Frontal cortex (tissue), 4 donors: ENCODE measurements around the gene CLIP1. TPM values are rescaled to one million over a fixed set of nuclear protein-coding genes. Genes with fewer than 3 reads are reported as not detected.

ENCODE experiments used
- DNase-seq, 2 donors: peaks; one replicate each; pipeline ENCODE4 v3.0.0; 2012; ENCODE audit warnings: low spot score in 2 of 2
- FAIRE-seq: peaks from 2 replicates; lab custom pipeline; 2012; peaks lifted over from hg19 to GRCh38; lab: Jason Lieb, UNC
- total RNA-seq: library from RNA; depleted of rRNA; stranded (reverse); fragments of >200 nt; gene quantifications from one replicate; pipeline ENCODE4 v1.2.3, GENCODE V29; 2014
- donor health status: control.
- donor health status: control.
- donor health status: control.

Gene CLIP1
- total RNA-seq, 1 donor from 2014 or later = 72.2 TPM

GRCh38 chr12:122225683-122226365, 196.6 kb downstream of the CLIP1 start, which contains the start of gene DIABLO:
Gene DIABLO (minus strand): TSS chr12:122226052. CDS start chr12:122226014, 38 bp downstream.
- peak; percentile 96 for DNase-seq
- peak; percentile 97 for FAIRE-seq

Other genes with a start within 250 kb of the CLIP1 start
- not detected for gene IL31, start 248.4 kb downstream of the CLIP1 start, total RNA-seq
- gene LRRC43, start 239.5 kb downstream of the CLIP1 start, total RNA-seq = 2.0 TPM
- 11.8 TPM for gene B3GNT4, start 219.0 kb downstream of the CLIP1 start, total RNA-seq
- 57.5 TPM for gene DIABLO, start 196.6 kb downstream of the CLIP1 start, total RNA-seq
- 28.9 TPM for gene VPS33A, start 156.2 kb downstream of the CLIP1 start, total RNA-seq
- 31.8 TPM for gene ZCCHC8, start 78.3 kb upstream of the CLIP1 start, total RNA-seq
- 62.0 TPM for gene RSRC2, start 104.3 kb upstream of the CLIP1 start, total RNA-seq
- 25.3 TPM for gene KNTC1, start 104.6 kb upstream of the CLIP1 start, total RNA-seq